GM21723 (cell line): ENCODE results near the gene EMILIN2.

Experiments
- ATAC-seq: cut with Tn5 transposase; IDR thresholded peaks from one replicate; pipeline ENCODE4 v1.9.1; 2021; ENCODE audit warnings: mild to moderate bottlenecking, moderate library complexity; ENCODE audit not compliant: unreplicated experiment

EMILIN2 gene

GRCh38 chr18:2872095-2872494 lies 25.3 kb downstream of the EMILIN2 start:
- ATAC-seq = no peak

- no peak for ATAC-seq
These were observed 28.0 kb downstream of the EMILIN2 start for GRCh38 chr18:2874765-2875164.

GRCh38 chr18:2878656-2879330 lies 32.0 kb downstream of the EMILIN2 start:
- ATAC-seq = no peak

GRCh38 chr18:2879889-2880288 lies 33.1 kb downstream of the EMILIN2 start:
- no peak for ATAC-seq

- ATAC-seq = no peak
These were observed 33.7 kb downstream of the EMILIN2 start for GRCh38 chr18:2880473-2880872.

- ATAC-seq = no peak
These were observed 34.5 kb downstream of the EMILIN2 start for GRCh38 chr18:2881088-2881839.

GRCh38 chr18:2881840-2882195 lies 35.0 kb downstream of the EMILIN2 start:
- ATAC-seq = no peak

GRCh38 chr18:2882201-2882600 lies 35.4 kb downstream of the EMILIN2 start:
- ATAC-seq = no peak

- ATAC-seq = no peak
These were observed 36.4 kb downstream of the EMILIN2 start for GRCh38 chr18:2883076-2883735.

GRCh38 chr18:2884706-2885285 lies 38.0 kb downstream of the EMILIN2 start:
- no peak for ATAC-seq

- no peak for ATAC-seq
These were observed 40.7 kb downstream of the EMILIN2 start for GRCh38 chr18:2887470-2887869.

GRCh38 chr18:2889761-2890192 lies 43.0 kb downstream of the EMILIN2 start:
- ATAC-seq = no peak

- no peak for ATAC-seq
These were observed 43.8 kb downstream of the EMILIN2 start for GRCh38 chr18:2890606-2891005.

- ATAC-seq = no peak
These were observed 45.0 kb downstream of the EMILIN2 start for GRCh38 chr18:2891526-2892431.

- ATAC-seq = no peak
These were observed 46.2 kb downstream of the EMILIN2 start for GRCh38 chr18:2893056-2893455.

- no peak for ATAC-seq
These were observed 46.9 kb downstream of the EMILIN2 start for GRCh38 chr18:2893676-2894075.

- ATAC-seq = no peak
These were observed 47.5 kb downstream of the EMILIN2 start for GRCh38 chr18:2894131-2894840.

- ATAC-seq = no peak
These were observed 48.1 kb downstream of the EMILIN2 start for GRCh38 chr18:2894841-2895370.

GRCh38 chr18:2895391-2895790 lies 48.6 kb downstream of the EMILIN2 start:
- ATAC-seq = no peak

- ATAC-seq = no peak
These were observed 50.2 kb downstream of the EMILIN2 start for GRCh38 chr18:2896990-2897389.
